Mammary epithelial cell (primary cell): ENCODE measurements around the gene COG3.

ENCODE experiments used
- CTCF ChIP-seq, 2 donors: IDR thresholded peaks in 1 of 2; conservative IDR thresholded peaks in 1 of 2; 2 replicates each; pipeline ENCODE4 v1.5.1; 2011 to 2012; ENCODE audit warnings: inconsistent platforms in 2 of 2, low read length in 2 of 2, mild to moderate bottlenecking in 2 of 2, control low read depth in 1 of 2, low read depth in 1 of 2; ENCODE audit not compliant: insufficient read depth in 1 of 2; ENCODE audit errors: extremely low read depth in 1 of 2
- EZH2 ChIP-seq: IDR thresholded peaks from 2 replicates; pipeline ENCODE4 v1.6.1; 2012; ENCODE audit warnings: low read length, inconsistent platforms, borderline replicate concordance

- TF ChIP-seq CTCF (conservative IDR thresholded peaks at IDR 0.05 in 1 of 2, IDR thresholded peaks at IDR 0.05 in 1 of 2; ENCODE audit: extremely low read depth in 1 of 2, insufficient read depth in 1 of 2, low read depth in 1 of 2, low read length in 2 of 2) (no peak), EZH2 (no peak)
These were observed 27.8 kb downstream of the COG3 start for GRCh38 chr13:45492538-45492937.
